WTC11 (cell line): ENCODE results near the gene TAS2R16. TPM values are rescaled to one million over a fixed set of nuclear protein-coding genes. Genes with fewer than 3 reads are reported as not detected.

Source experiments
- ATAC-seq: fragments of 200-7000 bp; cut with Tn5 transposase; 2 replicates; pipeline ENCODE4 v1.10.0; 2021; ENCODE audit warnings: mild to moderate bottlenecking, moderate library complexity
- CTCF ChIA-PET: fragments of 300-600 bp; sonication (Branson Sonifier 250); formaldehyde crosslinking; loops from one replicate; lab custom pipeline; 2021; ENCODE audit warnings: antibody characterized with exemption; lab: Charles Lee
- POLR2A ChIA-PET: fragments of 350-600 bp; sonication (Branson Sonifier 250); formaldehyde crosslinking; loops from one replicate; lab custom pipeline; 2021; ENCODE audit warnings: antibody characterized with exemption; lab: Charles Lee
- DNase-seq: peaks from one replicate; pipeline ENCODE4 v3.0.0; 2021; ENCODE audit warnings: low spot score
- H3K27ac Mint-ChIP-seq: 2 replicates; pipeline ENCODE4 v1.8.0; 2021; ENCODE audit warnings: mixed read lengths
- H3K27me3 Mint-ChIP-seq: 2 replicates; pipeline ENCODE4 v1.8.0; 2021; ENCODE audit warnings: low read depth, mild to moderate bottlenecking, moderate library complexity, mixed read lengths
- H3K36me3 Mint-ChIP-seq: 2 replicates; pipeline ENCODE4 v1.8.0; 2021; ENCODE audit warnings: mixed read lengths
- H3K4me1 Mint-ChIP-seq: 2 replicates; pipeline ENCODE4 v1.8.0; 2022; ENCODE audit warnings: mixed read lengths
- H3K4me3 Mint-ChIP-seq: 2 replicates; pipeline ENCODE4 v1.8.0; 2021; ENCODE audit warnings: mild to moderate bottlenecking, moderate library complexity, mixed read lengths
- H3K9me3 Mint-ChIP-seq: 2 replicates; pipeline ENCODE4 v1.8.0; 2021; ENCODE audit warnings: mixed read lengths
- ATF1 ChIP-seq: sonication (generic); formaldehyde crosslinking; IDR thresholded peaks from 2 replicates; pipeline ENCODE4 v1.8.1; 2023; ENCODE audit warnings: mild to moderate bottlenecking, moderate library complexity, missing genetic modification reagents
- EMX1 ChIP-seq: fragments of 250-450 bp; sonication (Bioruptor Pico); IDR thresholded peaks from 2 replicates; pipeline ENCODE4 v1.8.0; 2021; ENCODE audit warnings: mild to moderate bottlenecking
- GABPB1 ChIP-seq: sonication (generic); formaldehyde crosslinking; IDR thresholded peaks from 2 replicates; pipeline ENCODE4 v1.8.1; 2023; ENCODE audit warnings: mild to moderate bottlenecking, missing genetic modification reagents
- NR1H2 ChIP-seq: sonication (generic); formaldehyde crosslinking; IDR thresholded peaks from 2 replicates; pipeline ENCODE4 v1.9.0; 2021; ENCODE audit warnings: mild to moderate bottlenecking, moderate library complexity, missing genetic modification reagents
- NR2C2 ChIP-seq: sonication (generic); formaldehyde crosslinking; IDR thresholded peaks from 2 replicates; pipeline ENCODE4 v1.8.0; 2022; ENCODE audit warnings: mild to moderate bottlenecking, missing genetic modification reagents
- NR3C1 ChIP-seq: sonication (generic); formaldehyde crosslinking; conservative IDR thresholded peaks from 2 replicates; pipeline ENCODE4 v1.8.1; 2023; ENCODE audit warnings: low read depth, mild to moderate bottlenecking, missing genetic modification reagents
- OVOL2 ChIP-seq: fragments of 250-450 bp; sonication (Bioruptor Pico); IDR thresholded peaks from 2 replicates; pipeline ENCODE4 v1.9.0; 2021; ENCODE audit warnings: mild to moderate bottlenecking, borderline replicate concordance
- SMAD4 ChIP-seq: sonication (generic); formaldehyde crosslinking; IDR thresholded peaks from 2 replicates; pipeline ENCODE4 v1.8.0; 2022; ENCODE audit warnings: mild to moderate bottlenecking, missing genetic modification reagents
- ZNF396 ChIP-seq: fragments of 250-450 bp; sonication (Bioruptor Pico); IDR thresholded peaks from 2 replicates; pipeline ENCODE4 v1.8.0; 2021; ENCODE audit warnings: mild to moderate bottlenecking, moderate library complexity, borderline replicate concordance
- total RNA-seq: library from RNA; stranded (reverse); gene quantifications from 3 replicates; pipeline ENCODE4 v1.2.3, GENCODE V29; 2021
- TF ChIP-seq, protein P1 (sequence below): sonication (generic); formaldehyde crosslinking; IDR thresholded peaks from 2 replicates; pipeline ENCODE4 v1.8.0; 2023; ENCODE audit warnings: mild to moderate bottlenecking, missing genetic modification reagents
- TF ChIP-seq, protein P2 (sequence below): sonication (generic); formaldehyde crosslinking; IDR thresholded peaks from 2 replicates; pipeline ENCODE4 v1.8.0; 2022; ENCODE audit warnings: missing genetic modification reagents
- TF ChIP-seq, protein P3 (sequence below): sonication (generic); formaldehyde crosslinking; IDR thresholded peaks from 2 replicates; pipeline ENCODE4 v1.8.1; 2023; ENCODE audit warnings: mild to moderate bottlenecking, missing genetic modification reagents, moderate library complexity
- TF ChIP-seq, protein P4 (sequence below): fragments of 250-450 bp; sonication (Bioruptor Pico); IDR thresholded peaks from 2 replicates; pipeline ENCODE4 v1.9.0; 2021; ENCODE audit warnings: mild to moderate bottlenecking, borderline replicate concordance
- TF ChIP-seq, protein P5 (sequence below): fragments of 250-450 bp; sonication (Bioruptor Pico); IDR thresholded peaks from 2 replicates; pipeline ENCODE4 v1.9.0; 2021; ENCODE audit warnings: moderate library complexity, mild to moderate bottlenecking, inconsistent platforms, borderline replicate concordance
- TF ChIP-seq, protein P6 (sequence below): fragments of 250-450 bp; sonication (Bioruptor Pico); IDR thresholded peaks from 2 replicates; pipeline ENCODE4 v1.8.0; 2021; ENCODE audit warnings: mild to moderate bottlenecking
- TF ChIP-seq, protein P7 (sequence below): sonication (generic); formaldehyde crosslinking; IDR thresholded peaks from 2 replicates; pipeline ENCODE4 v1.8.1; 2023; ENCODE audit warnings: mild to moderate bottlenecking, missing genetic modification reagents
- TF ChIP-seq, protein P8 (sequence below): sonication (generic); formaldehyde crosslinking; IDR thresholded peaks from 2 replicates; pipeline ENCODE4 v1.8.0; 2022; ENCODE audit warnings: mild to moderate bottlenecking, missing genetic modification reagents
- TF ChIP-seq, protein P9 (sequence below): sonication (generic); formaldehyde crosslinking; IDR thresholded peaks from 2 replicates; pipeline ENCODE4 v1.8.1; 2022; ENCODE audit warnings: mild to moderate bottlenecking, moderate library complexity, missing genetic modification reagents

TAS2R16 gene
- total RNA-seq, 1 experiment from 2014 or later = not detected

DNA sequence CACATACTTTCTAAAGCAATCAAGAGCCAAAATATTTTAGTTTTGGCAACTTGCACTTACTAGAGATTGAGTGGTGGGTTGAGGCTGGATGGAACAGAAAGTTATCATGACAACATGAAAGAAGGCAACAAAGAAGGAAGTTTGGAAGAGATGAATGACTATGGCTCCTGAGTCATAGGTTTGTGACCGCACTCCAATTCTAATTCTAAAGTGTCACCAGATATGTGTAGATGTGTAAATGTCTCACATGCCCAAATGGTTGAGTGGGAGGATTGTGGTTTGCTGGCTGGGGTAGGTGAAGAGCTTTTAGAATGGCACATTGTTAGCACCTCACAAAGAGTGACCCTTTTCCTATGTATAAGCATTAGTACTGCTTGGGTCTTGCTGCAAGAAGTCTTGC is 20.2 kb downstream of the TAS2R16 start (continued):
- TF ChIP-seq, protein P1, sequence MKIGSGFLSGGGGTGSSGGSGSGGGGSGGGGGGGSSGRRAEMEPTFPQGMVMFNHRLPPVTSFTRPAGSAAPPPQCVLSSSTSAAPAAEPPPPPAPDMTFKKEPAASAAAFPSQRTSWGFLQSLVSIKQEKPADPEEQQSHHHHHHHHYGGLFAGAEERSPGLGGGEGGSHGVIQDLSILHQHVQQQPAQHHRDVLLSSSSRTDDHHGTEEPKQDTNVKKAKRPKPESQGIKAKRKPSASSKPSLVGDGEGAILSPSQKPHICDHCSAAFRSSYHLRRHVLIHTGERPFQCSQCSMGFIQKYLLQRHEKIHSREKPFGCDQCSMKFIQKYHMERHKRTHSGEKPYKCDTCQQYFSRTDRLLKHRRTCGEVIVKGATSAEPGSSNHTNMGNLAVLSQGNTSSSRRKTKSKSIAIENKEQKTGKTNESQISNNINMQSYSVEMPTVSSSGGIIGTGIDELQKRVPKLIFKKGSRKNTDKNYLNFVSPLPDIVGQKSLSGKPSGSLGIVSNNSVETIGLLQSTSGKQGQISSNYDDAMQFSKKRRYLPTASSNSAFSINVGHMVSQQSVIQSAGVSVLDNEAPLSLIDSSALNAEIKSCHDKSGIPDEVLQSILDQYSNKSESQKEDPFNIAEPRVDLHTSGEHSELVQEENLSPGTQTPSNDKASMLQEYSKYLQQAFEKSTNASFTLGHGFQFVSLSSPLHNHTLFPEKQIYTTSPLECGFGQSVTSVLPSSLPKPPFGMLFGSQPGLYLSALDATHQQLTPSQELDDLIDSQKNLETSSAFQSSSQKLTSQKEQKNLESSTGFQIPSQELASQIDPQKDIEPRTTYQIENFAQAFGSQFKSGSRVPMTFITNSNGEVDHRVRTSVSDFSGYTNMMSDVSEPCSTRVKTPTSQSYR (CRISPR knock-in tag) = no peak

DNA sequence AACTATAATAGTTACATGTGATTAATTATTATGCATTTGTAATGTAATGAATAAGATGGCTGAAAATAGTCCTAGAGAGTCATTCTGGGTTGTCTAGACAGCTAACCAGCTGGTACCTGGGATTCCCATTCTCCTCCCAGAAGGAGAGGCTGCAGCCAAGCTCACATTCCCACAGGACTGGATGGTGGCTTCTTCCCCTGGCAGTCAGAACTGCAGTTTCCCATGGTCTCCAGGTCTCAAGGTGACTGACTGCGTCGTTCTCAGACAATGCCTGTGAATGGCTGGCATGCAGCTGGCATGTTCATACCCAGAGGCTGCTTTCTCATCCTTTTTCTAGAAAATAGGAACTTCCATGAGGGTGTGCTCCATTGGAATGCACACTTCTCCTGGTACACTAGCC is 21.3 kb downstream of the TAS2R16 start:
- H3K4me1 Mint-ChIP-seq = peaks cover 10% of the 10 kb centered on the region
- no peak overlapping the region for H3K27ac Mint-ChIP-seq
- peak; percentile 13 for DNase-seq
- TF ChIP-seq, protein P2, sequence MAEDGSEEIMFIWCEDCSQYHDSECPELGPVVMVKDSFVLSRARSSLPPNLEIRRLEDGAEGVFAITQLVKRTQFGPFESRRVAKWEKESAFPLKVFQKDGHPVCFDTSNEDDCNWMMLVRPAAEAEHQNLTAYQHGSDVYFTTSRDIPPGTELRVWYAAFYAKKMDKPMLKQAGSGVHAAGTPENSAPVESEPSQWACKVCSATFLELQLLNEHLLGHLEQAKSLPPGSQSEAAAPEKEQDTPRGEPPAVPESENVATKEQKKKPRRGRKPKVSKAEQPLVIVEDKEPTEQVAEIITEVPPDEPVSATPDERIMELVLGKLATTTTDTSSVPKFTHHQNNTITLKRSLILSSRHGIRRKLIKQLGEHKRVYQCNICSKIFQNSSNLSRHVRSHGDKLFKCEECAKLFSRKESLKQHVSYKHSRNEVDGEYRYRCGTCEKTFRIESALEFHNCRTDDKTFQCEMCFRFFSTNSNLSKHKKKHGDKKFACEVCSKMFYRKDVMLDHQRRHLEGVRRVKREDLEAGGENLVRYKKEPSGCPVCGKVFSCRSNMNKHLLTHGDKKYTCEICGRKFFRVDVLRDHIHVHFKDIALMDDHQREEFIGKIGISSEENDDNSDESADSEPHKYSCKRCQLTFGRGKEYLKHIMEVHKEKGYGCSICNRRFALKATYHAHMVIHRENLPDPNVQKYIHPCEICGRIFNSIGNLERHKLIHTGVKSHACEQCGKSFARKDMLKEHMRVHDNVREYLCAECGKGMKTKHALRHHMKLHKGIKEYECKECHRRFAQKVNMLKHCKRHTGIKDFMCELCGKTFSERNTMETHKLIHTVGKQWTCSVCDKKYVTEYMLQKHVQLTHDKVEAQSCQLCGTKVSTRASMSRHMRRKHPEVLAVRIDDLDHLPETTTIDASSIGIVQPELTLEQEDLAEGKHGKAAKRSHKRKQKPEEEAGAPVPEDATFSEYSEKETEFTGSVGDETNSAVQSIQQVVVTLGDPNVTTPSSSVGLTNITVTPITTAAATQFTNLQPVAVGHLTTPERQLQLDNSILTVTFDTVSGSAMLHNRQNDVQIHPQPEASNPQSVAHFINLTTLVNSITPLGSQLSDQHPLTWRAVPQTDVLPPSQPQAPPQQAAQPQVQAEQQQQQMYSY (CRISPR knock-in tag) = no peak
- TF ChIP-seq, protein P3, sequence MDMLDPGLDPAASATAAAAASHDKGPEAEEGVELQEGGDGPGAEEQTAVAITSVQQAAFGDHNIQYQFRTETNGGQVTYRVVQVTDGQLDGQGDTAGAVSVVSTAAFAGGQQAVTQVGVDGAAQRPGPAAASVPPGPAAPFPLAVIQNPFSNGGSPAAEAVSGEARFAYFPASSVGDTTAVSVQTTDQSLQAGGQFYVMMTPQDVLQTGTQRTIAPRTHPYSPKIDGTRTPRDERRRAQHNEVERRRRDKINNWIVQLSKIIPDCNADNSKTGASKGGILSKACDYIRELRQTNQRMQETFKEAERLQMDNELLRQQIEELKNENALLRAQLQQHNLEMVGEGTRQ (CRISPR knock-in tag) = no peak
- TF ChIP-seq EMX1 (CRISPR knock-in tag) = no peak
- TF ChIP-seq, protein P4, sequence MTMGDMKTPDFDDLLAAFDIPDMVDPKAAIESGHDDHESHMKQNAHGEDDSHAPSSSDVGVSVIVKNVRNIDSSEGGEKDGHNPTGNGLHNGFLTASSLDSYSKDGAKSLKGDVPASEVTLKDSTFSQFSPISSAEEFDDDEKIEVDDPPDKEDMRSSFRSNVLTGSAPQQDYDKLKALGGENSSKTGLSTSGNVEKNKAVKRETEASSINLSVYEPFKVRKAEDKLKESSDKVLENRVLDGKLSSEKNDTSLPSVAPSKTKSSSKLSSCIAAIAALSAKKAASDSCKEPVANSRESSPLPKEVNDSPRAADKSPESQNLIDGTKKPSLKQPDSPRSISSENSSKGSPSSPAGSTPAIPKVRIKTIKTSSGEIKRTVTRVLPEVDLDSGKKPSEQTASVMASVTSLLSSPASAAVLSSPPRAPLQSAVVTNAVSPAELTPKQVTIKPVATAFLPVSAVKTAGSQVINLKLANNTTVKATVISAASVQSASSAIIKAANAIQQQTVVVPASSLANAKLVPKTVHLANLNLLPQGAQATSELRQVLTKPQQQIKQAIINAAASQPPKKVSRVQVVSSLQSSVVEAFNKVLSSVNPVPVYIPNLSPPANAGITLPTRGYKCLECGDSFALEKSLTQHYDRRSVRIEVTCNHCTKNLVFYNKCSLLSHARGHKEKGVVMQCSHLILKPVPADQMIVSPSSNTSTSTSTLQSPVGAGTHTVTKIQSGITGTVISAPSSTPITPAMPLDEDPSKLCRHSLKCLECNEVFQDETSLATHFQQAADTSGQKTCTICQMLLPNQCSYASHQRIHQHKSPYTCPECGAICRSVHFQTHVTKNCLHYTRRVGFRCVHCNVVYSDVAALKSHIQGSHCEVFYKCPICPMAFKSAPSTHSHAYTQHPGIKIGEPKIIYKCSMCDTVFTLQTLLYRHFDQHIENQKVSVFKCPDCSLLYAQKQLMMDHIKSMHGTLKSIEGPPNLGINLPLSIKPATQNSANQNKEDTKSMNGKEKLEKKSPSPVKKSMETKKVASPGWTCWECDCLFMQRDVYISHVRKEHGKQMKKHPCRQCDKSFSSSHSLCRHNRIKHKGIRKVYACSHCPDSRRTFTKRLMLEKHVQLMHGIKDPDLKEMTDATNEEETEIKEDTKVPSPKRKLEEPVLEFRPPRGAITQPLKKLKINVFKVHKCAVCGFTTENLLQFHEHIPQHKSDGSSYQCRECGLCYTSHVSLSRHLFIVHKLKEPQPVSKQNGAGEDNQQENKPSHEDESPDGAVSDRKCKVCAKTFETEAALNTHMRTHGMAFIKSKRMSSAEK (CRISPR knock-in tag) = no peak
- no peak for TF ChIP-seq GABPB1 (CRISPR knock-in tag)
- TF ChIP-seq, protein P5, sequence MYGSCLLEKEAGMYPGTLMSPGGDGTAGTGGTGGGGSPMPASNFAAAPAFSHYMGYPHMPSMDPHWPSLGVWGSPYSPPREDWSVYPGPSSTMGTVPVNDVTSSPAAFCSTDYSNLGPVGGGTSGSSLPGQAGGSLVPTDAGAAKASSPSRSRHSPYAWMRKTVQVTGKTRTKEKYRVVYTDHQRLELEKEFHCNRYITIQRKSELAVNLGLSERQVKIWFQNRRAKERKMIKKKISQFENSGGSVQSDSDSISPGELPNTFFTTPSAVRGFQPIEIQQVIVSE (CRISPR knock-in tag) = no peak
- TF ChIP-seq ZNF396 = no peak
- TF ChIP-seq OVOL2 (CRISPR knock-in tag) = no peak
- no peak for TF ChIP-seq SMAD4 (CRISPR knock-in tag)
- no peak for TF ChIP-seq ATF1 (CRISPR knock-in tag)
- TF ChIP-seq, protein P6, sequence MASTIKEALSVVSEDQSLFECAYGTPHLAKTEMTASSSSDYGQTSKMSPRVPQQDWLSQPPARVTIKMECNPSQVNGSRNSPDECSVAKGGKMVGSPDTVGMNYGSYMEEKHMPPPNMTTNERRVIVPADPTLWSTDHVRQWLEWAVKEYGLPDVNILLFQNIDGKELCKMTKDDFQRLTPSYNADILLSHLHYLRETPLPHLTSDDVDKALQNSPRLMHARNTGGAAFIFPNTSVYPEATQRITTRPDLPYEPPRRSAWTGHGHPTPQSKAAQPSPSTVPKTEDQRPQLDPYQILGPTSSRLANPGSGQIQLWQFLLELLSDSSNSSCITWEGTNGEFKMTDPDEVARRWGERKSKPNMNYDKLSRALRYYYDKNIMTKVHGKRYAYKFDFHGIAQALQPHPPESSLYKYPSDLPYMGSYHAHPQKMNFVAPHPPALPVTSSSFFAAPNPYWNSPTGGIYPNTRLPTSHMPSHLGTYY = no peak
- no peak for TF ChIP-seq NR1H2
- TF ChIP-seq, protein P7, sequence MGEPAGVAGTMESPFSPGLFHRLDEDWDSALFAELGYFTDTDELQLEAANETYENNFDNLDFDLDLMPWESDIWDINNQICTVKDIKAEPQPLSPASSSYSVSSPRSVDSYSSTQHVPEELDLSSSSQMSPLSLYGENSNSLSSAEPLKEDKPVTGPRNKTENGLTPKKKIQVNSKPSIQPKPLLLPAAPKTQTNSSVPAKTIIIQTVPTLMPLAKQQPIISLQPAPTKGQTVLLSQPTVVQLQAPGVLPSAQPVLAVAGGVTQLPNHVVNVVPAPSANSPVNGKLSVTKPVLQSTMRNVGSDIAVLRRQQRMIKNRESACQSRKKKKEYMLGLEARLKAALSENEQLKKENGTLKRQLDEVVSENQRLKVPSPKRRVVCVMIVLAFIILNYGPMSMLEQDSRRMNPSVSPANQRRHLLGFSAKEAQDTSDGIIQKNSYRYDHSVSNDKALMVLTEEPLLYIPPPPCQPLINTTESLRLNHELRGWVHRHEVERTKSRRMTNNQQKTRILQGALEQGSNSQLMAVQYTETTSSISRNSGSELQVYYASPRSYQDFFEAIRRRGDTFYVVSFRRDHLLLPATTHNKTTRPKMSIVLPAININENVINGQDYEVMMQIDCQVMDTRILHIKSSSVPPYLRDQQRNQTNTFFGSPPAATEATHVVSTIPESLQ = no peak
- no peak for TF ChIP-seq NR3C1 (CRISPR knock-in tag)
- TF ChIP-seq, protein P8, sequence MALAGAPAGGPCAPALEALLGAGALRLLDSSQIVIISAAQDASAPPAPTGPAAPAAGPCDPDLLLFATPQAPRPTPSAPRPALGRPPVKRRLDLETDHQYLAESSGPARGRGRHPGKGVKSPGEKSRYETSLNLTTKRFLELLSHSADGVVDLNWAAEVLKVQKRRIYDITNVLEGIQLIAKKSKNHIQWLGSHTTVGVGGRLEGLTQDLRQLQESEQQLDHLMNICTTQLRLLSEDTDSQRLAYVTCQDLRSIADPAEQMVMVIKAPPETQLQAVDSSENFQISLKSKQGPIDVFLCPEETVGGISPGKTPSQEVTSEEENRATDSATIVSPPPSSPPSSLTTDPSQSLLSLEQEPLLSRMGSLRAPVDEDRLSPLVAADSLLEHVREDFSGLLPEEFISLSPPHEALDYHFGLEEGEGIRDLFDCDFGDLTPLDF = no peak
- TF ChIP-seq, protein P9, sequence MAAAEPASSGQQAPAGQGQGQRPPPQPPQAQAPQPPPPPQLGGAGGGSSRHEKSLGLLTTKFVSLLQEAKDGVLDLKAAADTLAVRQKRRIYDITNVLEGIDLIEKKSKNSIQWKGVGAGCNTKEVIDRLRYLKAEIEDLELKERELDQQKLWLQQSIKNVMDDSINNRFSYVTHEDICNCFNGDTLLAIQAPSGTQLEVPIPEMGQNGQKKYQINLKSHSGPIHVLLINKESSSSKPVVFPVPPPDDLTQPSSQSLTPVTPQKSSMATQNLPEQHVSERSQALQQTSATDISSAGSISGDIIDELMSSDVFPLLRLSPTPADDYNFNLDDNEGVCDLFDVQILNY = no peak
- TF ChIP-seq NR2C2 (CRISPR knock-in tag) = no peak
- H3K36me3 Mint-ChIP-seq = no peaks in the 10 kb centered on the region
- no peak overlapping the region for H3K4me3 Mint-ChIP-seq
- 0 out of 2 replicates have a peak, but pooled peaks cover 3% of the 10 kb centered on the region for H3K9me3 Mint-ChIP-seq
- CTCF ChIA-PET = no interaction called here
- ATAC-seq = peak; percentile 67
- POLR2A ChIA-PET = interaction anchor here (0.6 kb wide), 1 partner anchor 1871 kb away, joined by 3 read pairs; no protein-coding TSS in a partner anchor
- no peaks in the 10 kb centered on the region; the same call in 1 of the 2 replicates for H3K27me3 Mint-ChIP-seq
